Keratinocyte (primary cell): ENCODE results near the gene IL31RA. TPM values are rescaled to one million over a fixed set of nuclear protein-coding genes. Genes with fewer than 3 reads are reported as not detected.

Experiments used
- DNase-seq: peaks from one replicate; pipeline ENCODE4 v3.0.0-alpha.2; 2011; ENCODE audit warnings: low read depth, missing footprints, low spot score
- FAIRE-seq: peaks from 2 replicates; lab custom pipeline; 2011; peaks lifted over from hg19 to GRCh38; lab: Jason Lieb, UNC
- H2AFZ ChIP-seq: 2 replicates; pipeline ENCODE4 v1.6.0; 2012; ENCODE audit warnings: low read length, control low read depth, inconsistent platforms; ENCODE audit not compliant: control insufficient read depth
- H3K27ac ChIP-seq: 2 replicates; pipeline ENCODE4 v1.5.1; 2011; ENCODE audit warnings: low read length; ENCODE audit not compliant: control insufficient read depth, insufficient read depth
- H3K27me3 ChIP-seq: 3 replicates; pipeline ENCODE4 v1.6.0; 2011; ENCODE audit warnings: low read length; ENCODE audit not compliant: control insufficient read depth, insufficient read depth; ENCODE audit errors: extremely low read depth
- H3K36me3 ChIP-seq, 2 experiments: 2 replicates in 1 of 2; 3 replicates in 1 of 2; pipeline ENCODE4 v1.5.1; 2011; ENCODE audit warnings: low read length in 2 of 2, mild to moderate bottlenecking in 1 of 2; ENCODE audit not compliant: control insufficient read depth in 2 of 2, insufficient read depth in 2 of 2; ENCODE audit errors: extremely low read depth in 1 of 2
- H3K4me1 ChIP-seq: 3 replicates; pipeline ENCODE4 v1.5.1; 2011; ENCODE audit warnings: low read length; ENCODE audit not compliant: control insufficient read depth, insufficient read depth; ENCODE audit errors: extremely low read depth
- H3K4me2 ChIP-seq: 3 replicates; pipeline ENCODE4 v1.6.0; 2011; ENCODE audit warnings: low read depth, low read length; ENCODE audit not compliant: control insufficient read depth, insufficient read depth; ENCODE audit errors: extremely low read depth
- H3K4me3 ChIP-seq, 3 experiments: fragments of 200-600 bp in 1 of 3; sonication (generic) in 1 of 3; 2 replicates in 2 of 3; 3 replicates in 1 of 3; pipeline ENCODE4 v1.5.1; 2011 to 2016; ENCODE audit warnings: low read length in 3 of 3, mild to moderate bottlenecking in 3 of 3, control low read depth in 2 of 3, inconsistent platforms in 1 of 3, low read depth in 1 of 3, mixed read lengths in 1 of 3, mixed run types in 1 of 3, moderate library complexity in 1 of 3; ENCODE audit not compliant: control insufficient read depth in 2 of 3, insufficient read depth in 2 of 3; ENCODE audit errors: extremely low read depth in 1 of 3
- H3K79me2 ChIP-seq: 2 replicates; pipeline ENCODE4 v1.6.0; 2012; ENCODE audit warnings: low read length; ENCODE audit not compliant: control insufficient read depth, insufficient read depth
- H3K9ac ChIP-seq: 3 replicates; pipeline ENCODE4 v1.6.0; 2011; ENCODE audit warnings: low read length; ENCODE audit not compliant: control insufficient read depth, insufficient read depth; ENCODE audit errors: extremely low read depth
- H3K9me1 ChIP-seq: 3 replicates; pipeline ENCODE4 v1.6.0; 2011; ENCODE audit warnings: low read length; ENCODE audit not compliant: control insufficient read depth, insufficient read depth; ENCODE audit errors: extremely low read depth
- H3K9me3 ChIP-seq: 2 replicates; pipeline ENCODE4 v1.5.1; 2012; ENCODE audit warnings: low read depth, low read length; ENCODE audit not compliant: control insufficient read depth
- H4K20me1 ChIP-seq: 3 replicates; pipeline ENCODE4 v1.6.0; 2011; ENCODE audit warnings: low read length; ENCODE audit not compliant: control insufficient read depth, insufficient read depth; ENCODE audit errors: extremely low read depth
- CTCF ChIP-seq, 3 experiments: IDR thresholded peaks in 1 of 3; conservative IDR thresholded peaks in 1 of 3; optimal IDR thresholded peaks in 1 of 3; 2 replicates in 2 of 3; 3 replicates in 1 of 3; pipeline versions ENCODE3 to v1.5.1; 2011; ENCODE audit warnings: low read length in 3 of 3, mild to moderate bottlenecking in 3 of 3, moderate library complexity in 2 of 3, control low read depth in 1 of 3, inconsistent platforms in 1 of 3; ENCODE audit not compliant: insufficient read depth in 2 of 3; ENCODE audit errors: extremely low read depth in 1 of 3
- EZH2 ChIP-seq: IDR thresholded peaks from one replicate; pipeline ENCODE4 v1.6.1; 2012; ENCODE audit warnings: inconsistent platforms, mild to moderate bottlenecking, low read length, moderate library complexity
- dilution Hi-C: fragments of 300-500 bp; cut with MboI; formaldehyde crosslinking; loops from one replicate; pipeline ENCODE4 v1.7.0; 2020; ENCODE audit warnings: low sequenced_read_pairs; ENCODE audit not compliant: extremely low pct_ligation_motif_present
- polyA plus RNA-seq, 5 experiments: library from polyadenylated mRNA; depleted of rRNA in 3 of 5; stranded (reverse) in 3 of 5; stranded (forward) in 1 of 5; unstranded in 1 of 5; fragments of >200 nt; gene quantifications; 1 replicate in 1 of 5; 2 replicates in 3 of 5; 3 replicates in 1 of 5; pipeline versions ENCODE4 v1.2.1 to v1.2.3, GENCODE V29; 2011 to 2012; ENCODE audit warnings: missing spikeins in 2 of 5, low read depth in 1 of 5, low replicate concordance in 1 of 5

Gene IL31RA
- polyA plus RNA-seq, 1 donor (not counting 4 experiments of a cell fraction or from before 2014, with no cell fraction given) = 6.0 TPM

GRCh38 chr5:55877655-55878054, 26.5 kb downstream of the IL31RA start:
- DNase-seq (no peak), FAIRE-seq (no peak)
- Histone ChIP-seq H4K20me1 (no peaks in the 10 kb centered on the region), H3K36me3 (no peaks in the 10 kb centered on the region), H3K9me3 (no peaks in the 10 kb centered on the region), H3K79me2 (no peaks in the 10 kb centered on the region), H3K4me2 (no peak overlapping the region), H3K27me3 (no peaks in the 10 kb centered on the region), H3K9ac (no peak overlapping the region), H3K4me3 (no peak overlapping the region), H3K9me1 (no peaks in the 10 kb centered on the region), H3K27ac (no peak overlapping the region), H2AFZ (no peak overlapping the region), H3K4me1 (no peaks in the 10 kb centered on the region)
- dilution Hi-C loops = no loop called here
- TF ChIP-seq CTCF (optimal IDR thresholded peaks at IDR 0.05 in 1 of 3, IDR thresholded peaks at IDR 0.05 in 1 of 3, conservative IDR thresholded peaks at IDR 0.05 in 1 of 3; ENCODE audit: extremely low read depth in 1 of 3, insufficient read depth in 2 of 3, low read length in 3 of 3) (no peak), EZH2 (no peak)

GRCh38 chr5:55880453-55880852, 29.3 kb downstream of the IL31RA start:
- FAIRE-seq (no peak), DNase-seq (no peak)
- Histone ChIP-seq H2AFZ (no peak overlapping the region), H4K20me1 (no peaks in the 10 kb centered on the region), H3K27ac (no peak overlapping the region), H3K79me2 (no peaks in the 10 kb centered on the region), H3K27me3 (no peaks in the 10 kb centered on the region), H3K4me2 (no peak overlapping the region), H3K9ac (no peak overlapping the region), H3K4me1 (peaks cover 6% of the 10 kb centered on the region), H3K9me1 (no peaks in the 10 kb centered on the region), H3K36me3 (no peaks in the 10 kb centered on the region), H3K4me3 (no peak overlapping the region), H3K9me3 (no peaks in the 10 kb centered on the region)
- dilution Hi-C loops = no loop called here
- TF ChIP-seq CTCF (optimal IDR thresholded peaks at IDR 0.05 in 1 of 3, IDR thresholded peaks at IDR 0.05 in 1 of 3, conservative IDR thresholded peaks at IDR 0.05 in 1 of 3; ENCODE audit: extremely low read depth in 1 of 3, insufficient read depth in 2 of 3, low read length in 3 of 3) = no peak
- TF ChIP-seq EZH2 = no peak
